IMR-90 (cell line): Measurements from ENCODE around the gene SLC34A3. TPM values are rescaled to one million over a fixed set of nuclear protein-coding genes. Genes with fewer than 3 reads are reported as not detected.

ENCODE experiments used
- ATAC-seq: fragments of 200-7000 bp; cut with Tn5 transposase; 2 replicates; pipeline ENCODE4 v1.9.1; 2020; ENCODE audit warnings: low read depth, mild to moderate bottlenecking, moderate library complexity
- BruUV-seq: library from RNA; stranded (reverse); fragments of 400-500 nt; replicated peaks from 2 replicates; lab custom pipeline; 2021; lab: Mats Ljungman, UMichigan
- CTCF ChIA-PET: fragments of 300-600 bp; formaldehyde crosslinking; extraction: SDS; loops from one replicate; lab custom pipeline; 2021; ENCODE audit warnings: antibody characterized with exemption; lab: Yijun Ruan, JAX
- POLR2A ChIA-PET: fragments of 300-600 bp; sonication (Branson Sonifier 250); formaldehyde crosslinking; loops from one replicate; lab custom pipeline; 2022; ENCODE audit warnings: antibody characterized with exemption; ENCODE audit not compliant: unreplicated experiment; lab: Charles Lee
- DNase-seq: peaks from one replicate; pipeline ENCODE4 v3.0.0; 2013
- H2AFZ ChIP-seq: replicated peaks from 2 replicates; pipeline ENCODE3; 2013; ENCODE audit warnings: low read length, mild to moderate bottlenecking; ENCODE audit not compliant: poor library complexity
- H2AK5ac ChIP-seq: 2 replicates; pipeline ENCODE4 v1.6.1; 2013; ENCODE audit warnings: low read depth, low read length, inconsistent platforms
- H2AK9ac ChIP-seq: replicated peaks from 2 replicates; pipeline ENCODE3; 2013; ENCODE audit warnings: mild to moderate bottlenecking, low read depth, low read length, moderate library complexity; ENCODE audit not compliant: poor library complexity
- H2BK120ac ChIP-seq: 2 replicates; pipeline ENCODE4 v1.6.1; 2013; ENCODE audit warnings: low read depth, low read length, inconsistent platforms
- H2BK15ac ChIP-seq: 3 replicates; pipeline ENCODE4 v1.6.1; 2013; ENCODE audit warnings: low read depth, low read length, inconsistent platforms
- H2BK20ac ChIP-seq: 2 replicates; pipeline ENCODE4 v1.6.1; 2013; ENCODE audit warnings: low read depth, mild to moderate bottlenecking, inconsistent platforms, low read length, moderate library complexity
- H2BK5ac ChIP-seq: 2 replicates; pipeline ENCODE4 v1.6.1; 2013; ENCODE audit warnings: mild to moderate bottlenecking, low read depth, low read length, inconsistent platforms; ENCODE audit not compliant: poor library complexity, severe bottlenecking
- H3K14ac ChIP-seq: replicated peaks from 2 replicates; pipeline ENCODE4 v1.6.1; 2013; ENCODE audit warnings: low read depth, low read length, inconsistent platforms
- H3K18ac ChIP-seq: 2 replicates; pipeline ENCODE4 v1.6.1; 2013; ENCODE audit warnings: low read depth, low read length, control low read depth
- H3K23ac ChIP-seq: 2 replicates; pipeline ENCODE4 v1.6.1; 2013; ENCODE audit warnings: low read depth, low read length, inconsistent platforms
- H3K27ac ChIP-seq: 2 replicates; pipeline ENCODE4 v1.5.1; 2013; ENCODE audit warnings: mild to moderate bottlenecking, control low read depth, low read length; ENCODE audit not compliant: insufficient read depth
- H3K27me3 ChIP-seq: 2 replicates; pipeline ENCODE4 v1.6.1; 2013; ENCODE audit warnings: low read length; ENCODE audit not compliant: control insufficient read depth, insufficient read depth
- H3K36me3 ChIP-seq: 2 replicates; pipeline ENCODE4 v1.6.1; 2013; ENCODE audit warnings: low read length, mixed read lengths; ENCODE audit not compliant: control insufficient read depth, insufficient read depth
- H3K4ac ChIP-seq: 2 replicates; pipeline ENCODE4 v1.6.1; 2013; ENCODE audit warnings: low read depth, low read length, inconsistent platforms
- H3K4me1 ChIP-seq: 2 replicates; pipeline ENCODE4 v1.6.1; 2013; ENCODE audit warnings: low read length, mixed read lengths; ENCODE audit not compliant: control insufficient read depth, insufficient read depth
- H3K4me2 ChIP-seq: 2 replicates; pipeline ENCODE4 v1.6.1; 2013; ENCODE audit warnings: low read depth, mild to moderate bottlenecking, control low read depth, low read length, moderate library complexity
- H3K4me3 ChIP-seq: 2 replicates; pipeline ENCODE4 v1.5.1; 2013; ENCODE audit warnings: low read depth, mild to moderate bottlenecking, control low read depth, low read length, moderate library complexity; ENCODE audit not compliant: insufficient read depth
- H3K56ac ChIP-seq: 2 replicates; pipeline ENCODE4 v1.6.1; 2013; ENCODE audit warnings: low read length, inconsistent platforms; ENCODE audit not compliant: insufficient read depth; ENCODE audit errors: extremely low read depth
- H3K79me1 ChIP-seq, 2 experiments: 2 replicates each; pipeline ENCODE4 v1.6.1; 2013; ENCODE audit warnings: low read length in 2 of 2, inconsistent platforms in 1 of 2, low read depth in 1 of 2
- H3K9ac ChIP-seq: 2 replicates; pipeline ENCODE4 v1.6.1; 2013; ENCODE audit warnings: low read depth, low read length, control low read depth
- H3K9me1 ChIP-seq: 2 replicates; pipeline ENCODE4 v1.6.1; 2013; ENCODE audit warnings: low read length, inconsistent platforms; ENCODE audit not compliant: insufficient read depth
- H3K9me3 ChIP-seq: 2 replicates; pipeline ENCODE4 v1.6.1; 2013; ENCODE audit warnings: low read length; ENCODE audit not compliant: control insufficient read depth, insufficient read depth
- H4K20me1 ChIP-seq: 2 replicates; pipeline ENCODE4 v1.6.1; 2013; ENCODE audit warnings: low read length, inconsistent platforms; ENCODE audit not compliant: insufficient read depth
- H4K5ac ChIP-seq: 2 replicates; pipeline ENCODE4 v1.6.1; 2013; ENCODE audit warnings: mild to moderate bottlenecking, low read depth, low read length, control low read depth
- H4K8ac ChIP-seq, 2 experiments: 2 replicates each; pipeline ENCODE4 v1.6.1; 2013; ENCODE audit warnings: low read depth in 2 of 2, low read length in 2 of 2, control low read depth in 1 of 2, inconsistent platforms in 1 of 2
- H4K91ac ChIP-seq: 2 replicates; pipeline ENCODE4 v1.6.1; 2013; ENCODE audit warnings: low read depth, low read length, inconsistent platforms; ENCODE audit not compliant: insufficient read depth
- FOS ChIP-seq: fragments of 150-350 bp; IDR thresholded peaks from 2 replicates; pipeline ENCODE4 v1.6.1; 2016; ENCODE audit warnings: low read depth, low read length
- POLR2A ChIP-seq: IDR thresholded peaks from 2 replicates; pipeline ENCODE4 v1.6.1; 2012; ENCODE audit warnings: mild to moderate bottlenecking, low read depth, low read length
- WGBS, 2 experiments: methylation state at CpG; one replicate each; pipeline versions ENCODE4 v1.1.5 to v1.1.7; 2013; ENCODE audit warnings: missing lambda C conversion rate in 2 of 2; ENCODE audit not compliant: insufficient read length in 1 of 2; ENCODE audit errors: extremely low coverage in 2 of 2; 5-methylcytosine and 5-hydroxymethylcytosine counted together
- dilution Hi-C: fragments of 300-500 bp; cut with HindIII; formaldehyde crosslinking; loops from one replicate; pipeline ENCODE4 v1.14.3; 2018; ENCODE audit warnings: low sequenced_read_pairs; ENCODE audit not compliant: unreplicated experiment
- in situ Hi-C: fragments of 300-500 bp; cut with MboI; formaldehyde crosslinking; loops from 3 replicates; pipeline ENCODE4 v1.14.3; 2019; ENCODE audit warnings: low sequenced_read_pairs, inconsistent platforms, mixed read lengths
- intact Hi-C: fragments of 100-400 bp; cut with micrococcal nuclease; formaldehyde crosslinking; loops from 2 replicates; pipeline ENCODE4 v1.10.0; 2022
- polyA plus RNA-seq, 3 experiments: library from polyadenylated mRNA; depleted of rRNA; stranded (reverse); fragments of >200 nt; gene quantifications; 2 replicates each; pipeline ENCODE4 v1.2.3, GENCODE V29; 2012; ENCODE audit warnings: low replicate concordance in 1 of 3
- total RNA-seq: library from RNA; depleted of rRNA; stranded (reverse); fragments of >200 nt; gene quantifications from 2 replicates; pipeline ENCODE4 v1.2.3, GENCODE V29; 2012

Gene SLC34A3
- total and polyA plus RNA-seq, 2 of the 4 experiments (the other 2 are of a cell fraction), result not detected

GRCh38 chr9:137244486-137245449 is 14.1 kb downstream of the SLC34A3 start:
- H3K4me2 ChIP-seq, result no peak overlapping the region
- 79% methylated on average over 8 of the region's 36 CpGs; no CpG with 5 or more reads in 1 of the 2 experiments for WGBS, 2 experiments
- H3K9me1 ChIP-seq, result peaks cover 4% of the 10 kb centered on the region
- peaks cover 33% of the 10 kb centered on the region for H4K20me1 ChIP-seq
- no peak overlapping the region for H3K18ac ChIP-seq
- no peak overlapping the region for H2BK20ac ChIP-seq
- 0 out of 2 replicates have a peak overlapping the region, but pooled peaks have one; percentile 16 for H3K23ac ChIP-seq
- CTCF ChIA-PET, result no interaction called here
- H4K91ac ChIP-seq, result no peak overlapping the region
- H3K4me1 ChIP-seq, result peaks cover 7% of the 10 kb centered on the region; the same call in 1 of the 2 replicates
- no TSS peak for BruUV-seq
- no peaks in the 10 kb centered on the region for H3K9me3 ChIP-seq
- in situ Hi-C loops, result no loop called here
- H4K8ac ChIP-seq, result no peak overlapping the region
- no peaks in the 10 kb centered on the region for H3K27me3 ChIP-seq
- POLR2A ChIA-PET, result interaction anchor here (1.9 kb wide), 1 partner anchor 10 kb away, joined by 9 read pairs; the partner anchor contains the start of gene NELFB
- no peak overlapping the region for H3K27ac ChIP-seq
- 0 out of 2 replicates have a peak overlapping the region, but pooled peaks have one; percentile 16 for H2AK5ac ChIP-seq
- dilution Hi-C loops, result no loop called here
- peak overlapping the region; percentile 69 for H2AFZ ChIP-seq
- ATAC-seq (no peak), DNase-seq (no peak)
- H3K4ac ChIP-seq, result no peak overlapping the region
- TF ChIP-seq POLR2A (peak; percentile 84), FOS (no peak)
- no peak overlapping the region for H3K9ac ChIP-seq
- H4K5ac ChIP-seq, result no peak overlapping the region
- no peak overlapping the region for H3K14ac ChIP-seq
- peak overlapping the region; percentile 50 for H2AK9ac ChIP-seq
- H3K56ac ChIP-seq, result no peak overlapping the region
- no peak overlapping the region for H2BK120ac ChIP-seq
- peaks cover 19% of the 10 kb centered on the region for H3K36me3 ChIP-seq
- H2BK5ac ChIP-seq, result no peak overlapping the region
- peaks cover 3 to 28% of the 10 kb centered on the region in 2 experiments; a peak in 3 of 4 replicates for H3K79me1 ChIP-seq
- H3K4me3 ChIP-seq, result no peak overlapping the region
- no peak overlapping the region for H2BK15ac ChIP-seq
- intact Hi-C loops, result no loop called here
